ENCODE data around the gene RRM2.

- TF ChIP-seq KLF10 (tag by site-specific recombination; IDR thresholded peaks at IDR 0.05) (no peak), CTCF (tag by site-specific recombination; IDR thresholded peaks at IDR 0.05) (no peak), ZNF175 (tag by site-specific recombination; IDR thresholded peaks at IDR 0.05) (no peak), MEIS1 (CRISPR knock-in tag; IDR thresholded peaks at IDR 0.05; ENCODE audit: borderline replicate concordance) (no peak), MZF1 (tag by site-specific recombination; IDR thresholded peaks at IDR 0.05; ENCODE audit: borderline replicate concordance) (no peak), ZNF174 (tag by site-specific recombination; IDR thresholded peaks at IDR 0.05) (no peak), ZNF530 (tag by site-specific recombination; IDR thresholded peaks at IDR 0.05; ENCODE audit: low read depth) (no peak), ZNF121 (tag by site-specific recombination; IDR thresholded peaks at IDR 0.05) (no peak), ZNF24 (tag by site-specific recombination; IDR thresholded peaks at IDR 0.05) (no peak), ZEB2 (tag by site-specific recombination; IDR thresholded peaks at IDR 0.05) (no peak), INSM2 (tag by site-specific recombination; IDR thresholded peaks at IDR 0.05) (no peak)
- TF ChIP-seq, protein P1, sequence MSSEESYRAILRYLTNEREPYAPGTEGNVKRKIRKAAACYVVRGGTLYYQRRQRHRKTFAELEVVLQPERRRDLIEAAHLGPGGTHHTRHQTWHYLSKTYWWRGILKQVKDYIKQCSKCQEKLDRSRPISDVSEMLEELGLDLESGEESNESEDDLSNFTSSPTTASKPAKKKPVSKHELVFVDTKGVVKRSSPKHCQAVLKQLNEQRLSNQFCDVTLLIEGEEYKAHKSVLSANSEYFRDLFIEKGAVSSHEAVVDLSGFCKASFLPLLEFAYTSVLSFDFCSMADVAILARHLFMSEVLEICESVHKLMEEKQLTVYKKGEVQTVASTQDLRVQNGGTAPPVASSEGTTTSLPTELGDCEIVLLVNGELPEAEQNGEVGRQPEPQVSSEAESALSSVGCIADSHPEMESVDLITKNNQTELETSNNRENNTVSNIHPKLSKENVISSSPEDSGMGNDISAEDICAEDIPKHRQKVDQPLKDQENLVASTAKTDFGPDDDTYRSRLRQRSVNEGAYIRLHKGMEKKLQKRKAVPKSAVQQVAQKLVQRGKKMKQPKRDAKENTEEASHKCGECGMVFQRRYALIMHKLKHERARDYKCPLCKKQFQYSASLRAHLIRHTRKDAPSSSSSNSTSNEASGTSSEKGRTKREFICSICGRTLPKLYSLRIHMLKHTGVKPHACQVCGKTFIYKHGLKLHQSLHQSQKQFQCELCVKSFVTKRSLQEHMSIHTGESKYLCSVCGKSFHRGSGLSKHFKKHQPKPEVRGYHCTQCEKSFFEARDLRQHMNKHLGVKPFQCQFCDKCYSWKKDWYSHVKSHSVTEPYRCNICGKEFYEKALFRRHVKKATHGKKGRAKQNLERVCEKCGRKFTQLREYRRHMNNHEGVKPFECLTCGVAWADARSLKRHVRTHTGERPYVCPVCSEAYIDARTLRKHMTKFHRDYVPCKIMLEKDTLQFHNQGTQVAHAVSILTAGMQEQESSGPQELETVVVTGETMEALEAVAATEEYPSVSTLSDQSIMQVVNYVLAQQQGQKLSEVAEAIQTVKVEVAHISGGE (tag by site-specific recombination; conservative IDR thresholded peaks at IDR 0.05; ENCODE audit: low read depth): no peak
These were observed 37.8 kb downstream of the RRM2 start for GRCh38 chr2:10160203-10160955.

Measured in HEK293 (cell line).